ENCODE data around the gene EDIL3. TPM values are rescaled to one million over a fixed set of nuclear protein-coding genes. Genes with fewer than 3 reads are reported as not detected.

Gene EDIL3
- total RNA-seq, 1 experiment from 2014 or later, result 0.32 TPM

- Histone ChIP-seq H4K20me1 (ENCODE audit: insufficient read depth) (no peaks in the 10 kb centered on the region), H3K36me3 (ENCODE audit: control insufficient read depth in 1 of 2, insufficient read depth in 2 of 2, low read length in 2 of 2) (no peaks in the 10 kb centered on the region), H3K4me1 (ENCODE audit: control insufficient read depth in 1 of 2, insufficient read depth in 2 of 2, low read length in 2 of 2) (no peaks in the 10 kb centered on the region), H2AFZ (ENCODE audit: low read depth, low read length, poor library complexity, severe bottlenecking) (no peak overlapping the region), H3K4me3 (replicated peaks in 1 of 2; ENCODE audit: low read depth in 1 of 2, low read length in 2 of 2) (no peak overlapping the region), H3K9me2 (ENCODE audit: insufficient read depth) (no peaks in the 10 kb centered on the region), H3K27me3 (ENCODE audit: insufficient read depth, low read length) (no peaks in the 10 kb centered on the region), H3K27ac (ENCODE audit: low read depth, low read length) (no peak overlapping the region), H3K4me2 (ENCODE audit: low read length) (no peak overlapping the region), H3K79me2 (ENCODE audit: insufficient read depth, low read length) (no peaks in the 10 kb centered on the region), H3K9me3 (ENCODE audit: control insufficient read depth in 1 of 2, insufficient read depth in 1 of 2, low read depth in 1 of 2, low read length in 2 of 2) (no peaks in the 10 kb centered on the region), H3K9ac (ENCODE audit: low read length) (no peak overlapping the region)
- POLR2A ChIA-PET, result no interaction called here
- BruUV-seq (replicated peaks), result no TSS peak
- ATAC-seq (no peak), DNase-seq (ENCODE audit: low read depth, low spot score) (no peak)
- intact Hi-C loops (cut with micrococcal nuclease), result loop anchor here (10.0 kb wide), 1 partner anchor 171 kb away; no protein-coding TSS in a partner anchor
- TF ChIP-seq JUND (IDR thresholded peaks at IDR 0.05) (no peak), SRF (IDR thresholded peaks at IDR 0.05; ENCODE audit: low read depth) (no peak), CEBPB (IDR thresholded peaks at IDR 0.05; ENCODE audit: low read depth) (no peak), POLR2AphosphoS5 (IDR thresholded peaks at IDR 0.05; ENCODE audit: low read depth, low read length) (no peak), RAD21 (IDR thresholded peaks at IDR 0.05; ENCODE audit: low read depth) (no peak), FOSL1 (IDR thresholded peaks at IDR 0.05; ENCODE audit: low read depth) (no peak), ZBTB33 (IDR thresholded peaks at IDR 0.05; ENCODE audit: extremely low read depth, insufficient replicate concordance, low read length) (no peak), MAX (IDR thresholded peaks at IDR 0.05) (no peak), EZH2 (IDR thresholded peaks at IDR 0.05) (no peak), CBX3 (IDR thresholded peaks at IDR 0.05; ENCODE audit: low read depth) (no peak), ZFX (IDR thresholded peaks at IDR 0.05) (no peak), SIN3A (IDR thresholded peaks at IDR 0.05; ENCODE audit: low read depth) (no peak), POLR2A (IDR thresholded peaks at IDR 0.05; ENCODE audit: borderline replicate concordance, extremely low read depth, insufficient read depth, insufficient read length) (no peak), EZH2phosphoT487 (IDR thresholded peaks at IDR 0.05; ENCODE audit: borderline replicate concordance) (no peak), ATF3 (IDR thresholded peaks at IDR 0.05) (no peak), SP1 (IDR thresholded peaks at IDR 0.05; ENCODE audit: low read depth) (no peak), ZNF274 (IDR thresholded peaks at IDR 0.05; ENCODE audit: low read depth, low read length) (no peak), EGR1 (IDR thresholded peaks at IDR 0.05; ENCODE audit: low read depth) (no peak), REST (IDR thresholded peaks at IDR 0.05; ENCODE audit: low read depth) (no peak), CTCF (IDR thresholded peaks at IDR 0.05 in 2 of 3, conservative IDR thresholded peaks at IDR 0.05 in 1 of 3; ENCODE audit: borderline replicate concordance in 1 of 3, insufficient read depth in 1 of 3, low read depth in 2 of 3, low read length in 2 of 3) (no peak)
- RAD21 ChIA-PET (ENCODE audit: low non-redundant PET in 1 of 2, low total read pairs in 2 of 2, uncharacterized antibody in 2 of 2, unreplicated experiment in 2 of 2), result no interaction called here
- CTCF ChIA-PET, result no interaction called here
Measured at GRCh38 chr5:84273517-84273883, 111.2 kb downstream of the EDIL3 start.

Data from HCT116 (cell line).